AML-193 (cell line): ENCODE data around the gene TFF1.

ENCODE experiments used
- DNase-seq, 2 experiments: peaks; one replicate each; lab custom pipeline; 2025; lab: John Stamatoyannopoulos, UW

TFF1 gene

GRCh38 chr21:42382915-42383314, 16.6 kb upstream of the TFF1 start:
- DNase-seq = no peak

DNA sequence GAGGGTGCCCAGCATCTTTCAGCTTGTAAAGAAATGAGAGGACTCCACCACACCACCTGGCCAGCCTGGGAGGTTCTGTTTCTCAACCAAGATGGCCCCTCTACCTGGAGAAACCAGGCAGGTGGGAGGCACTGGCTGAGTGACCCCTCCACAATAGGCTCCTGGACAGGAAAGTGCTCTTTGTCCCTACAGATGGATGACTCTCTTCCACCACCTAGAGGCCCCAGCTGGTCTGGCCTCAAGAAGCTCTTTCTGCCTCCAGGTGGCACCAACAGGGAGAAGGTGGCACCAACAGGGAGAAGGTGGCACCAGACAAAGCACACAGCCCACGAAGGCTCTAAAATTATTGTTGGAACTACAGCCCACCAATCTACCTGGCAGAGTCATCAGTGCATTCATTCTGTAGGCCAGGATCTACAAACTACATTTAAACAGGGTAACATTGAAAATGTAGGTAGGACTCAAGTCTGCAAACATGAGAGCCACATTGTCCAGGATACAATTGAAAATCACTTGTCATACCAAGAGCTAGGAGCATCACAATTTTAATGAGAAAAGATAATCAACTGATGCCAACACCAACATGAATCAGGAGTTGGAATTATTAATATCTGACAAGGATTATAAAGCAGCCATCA, 15.1 kb upstream of the TFF1 start:
- DNase-seq = peak; percentile 55 to 64

DNA sequence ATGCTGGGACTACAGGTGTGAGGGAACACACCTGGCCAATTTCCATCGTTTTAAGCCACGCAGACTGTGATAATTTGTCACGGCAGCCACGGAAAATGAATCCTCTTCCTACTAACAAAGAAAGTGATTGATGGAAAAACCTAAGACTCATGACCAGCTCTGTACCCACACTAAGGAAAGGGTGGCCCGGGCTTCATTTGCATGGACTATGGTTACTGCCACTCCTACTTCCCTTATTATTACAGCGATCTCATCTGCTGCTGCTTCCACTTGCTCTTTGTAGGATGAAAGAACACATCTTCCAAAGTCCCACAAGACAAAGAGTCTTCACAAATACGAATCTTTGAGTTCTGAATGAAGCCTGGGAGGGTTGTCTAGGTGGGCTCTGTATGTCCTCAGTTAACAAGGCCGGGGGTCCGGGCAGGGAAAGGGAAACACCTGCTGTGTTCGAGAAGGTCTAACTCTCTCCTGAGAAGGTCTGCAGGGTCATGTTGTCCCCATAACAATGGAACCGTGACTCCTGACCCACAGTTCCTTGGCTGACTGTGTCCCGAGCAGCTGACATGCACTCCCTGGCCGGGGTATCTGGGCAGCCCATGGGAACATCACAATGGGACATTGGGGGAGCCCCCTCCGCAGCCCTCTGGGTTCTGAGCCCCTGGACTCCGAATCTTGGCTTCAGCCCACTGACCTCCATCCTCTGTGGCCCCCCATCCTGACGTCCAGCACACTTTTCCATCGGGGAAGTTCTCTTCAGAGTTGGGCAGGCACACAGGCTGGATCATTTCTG, 13.3 kb upstream of the TFF1 start:
- DNase-seq = peak in 1 of 2 experiments; percentile 5

- no peak for DNase-seq
These were observed 12.1 kb upstream of the TFF1 start for GRCh38 chr21:42378418-42378817.

- no peak for DNase-seq
These were observed 11.6 kb upstream of the TFF1 start for GRCh38 chr21:42377951-42378340.

- DNase-seq = no peak
These were observed 11.0 kb upstream of the TFF1 start for GRCh38 chr21:42377211-42377950.

- DNase-seq = peak; percentile 2 to 8
These were observed 10.1 kb upstream of the TFF1 start for GRCh38 chr21:42376338-42376982.

- DNase-seq = no peak
These were observed 9.6 kb upstream of the TFF1 start for GRCh38 chr21:42375966-42376337.

DNA sequence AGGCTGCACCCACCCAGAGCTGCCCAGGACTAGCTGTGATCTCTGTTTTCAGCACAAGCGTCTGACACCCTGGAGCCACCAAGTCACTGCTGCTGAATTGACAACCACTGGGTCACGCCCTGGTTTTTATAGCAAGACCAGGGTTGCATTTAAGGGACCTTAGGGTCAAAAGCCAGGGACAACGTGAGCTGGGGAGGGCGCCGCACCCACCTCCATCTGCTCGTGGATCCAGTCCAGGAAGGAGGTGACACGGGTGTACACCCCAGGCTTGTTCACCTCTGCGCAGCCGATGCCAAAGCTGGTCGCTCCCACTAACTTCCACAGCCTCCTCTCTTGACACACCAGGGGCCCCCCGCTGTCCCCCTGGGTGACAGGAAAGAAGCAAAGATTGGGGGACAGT, 9.2 kb upstream of the TFF1 start:
- DNase-seq = no peak

- DNase-seq = no peak
These were observed 8.6 kb upstream of the TFF1 start for GRCh38 chr21:42374864-42375499.

DNA sequence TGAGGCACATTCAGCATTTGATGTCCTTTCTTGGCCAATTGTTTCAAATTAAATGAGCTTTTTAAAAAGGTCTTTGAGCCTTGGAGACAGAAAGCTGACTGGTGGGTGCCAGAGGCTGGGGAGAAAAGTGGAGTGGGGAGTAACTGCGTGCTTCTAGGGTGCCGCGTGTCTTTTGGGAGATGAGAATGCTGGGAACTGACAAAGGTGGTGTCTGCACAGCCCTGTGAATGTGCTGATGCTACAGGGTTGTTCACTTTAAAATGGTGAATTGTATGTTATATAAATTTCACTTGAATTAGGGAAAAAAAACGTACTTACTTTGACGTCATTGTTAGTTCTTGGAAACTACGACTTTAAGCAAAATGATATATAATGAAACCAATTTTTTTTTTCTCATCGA, 8.1 kb upstream of the TFF1 start:
- DNase-seq = no peak

GRCh38 chr21:42373908-42374455, 7.6 kb upstream of the TFF1 start:
- DNase-seq = no peak

DNA sequence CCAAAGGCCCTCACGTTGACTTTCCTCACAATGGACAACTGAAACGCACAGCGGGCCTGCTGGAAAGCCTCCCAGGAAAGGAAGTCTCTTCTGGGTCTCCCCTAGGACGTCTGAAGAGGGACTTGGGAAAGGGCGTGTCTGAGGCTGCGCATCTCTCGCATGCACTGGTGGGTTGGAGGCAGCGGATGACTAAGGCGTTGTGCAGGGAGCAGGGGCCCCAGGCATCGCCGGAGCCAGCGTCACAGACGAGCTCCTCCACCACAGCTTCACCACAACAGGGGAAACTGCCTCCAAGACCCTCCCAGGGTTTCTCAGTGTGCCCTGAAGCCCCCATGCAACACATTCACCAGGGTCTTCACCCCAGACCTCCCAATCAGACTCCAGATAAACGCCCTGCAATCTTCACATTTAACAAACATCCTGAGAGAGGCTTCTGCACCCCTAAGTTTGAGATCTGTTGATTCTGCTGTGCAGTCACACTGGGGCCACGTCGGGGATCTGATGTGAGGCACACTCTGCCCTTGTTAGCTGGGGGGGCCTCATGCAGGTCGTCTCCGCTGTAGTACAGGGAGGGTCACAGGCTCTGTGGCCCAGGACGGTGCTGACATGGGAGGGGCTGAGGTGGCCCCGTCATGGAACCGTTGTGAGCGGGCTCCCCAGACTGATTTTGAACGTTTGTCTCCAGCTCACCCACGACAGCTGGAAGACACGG, 7.0 kb upstream of the TFF1 start:
- no peak for DNase-seq

DNA sequence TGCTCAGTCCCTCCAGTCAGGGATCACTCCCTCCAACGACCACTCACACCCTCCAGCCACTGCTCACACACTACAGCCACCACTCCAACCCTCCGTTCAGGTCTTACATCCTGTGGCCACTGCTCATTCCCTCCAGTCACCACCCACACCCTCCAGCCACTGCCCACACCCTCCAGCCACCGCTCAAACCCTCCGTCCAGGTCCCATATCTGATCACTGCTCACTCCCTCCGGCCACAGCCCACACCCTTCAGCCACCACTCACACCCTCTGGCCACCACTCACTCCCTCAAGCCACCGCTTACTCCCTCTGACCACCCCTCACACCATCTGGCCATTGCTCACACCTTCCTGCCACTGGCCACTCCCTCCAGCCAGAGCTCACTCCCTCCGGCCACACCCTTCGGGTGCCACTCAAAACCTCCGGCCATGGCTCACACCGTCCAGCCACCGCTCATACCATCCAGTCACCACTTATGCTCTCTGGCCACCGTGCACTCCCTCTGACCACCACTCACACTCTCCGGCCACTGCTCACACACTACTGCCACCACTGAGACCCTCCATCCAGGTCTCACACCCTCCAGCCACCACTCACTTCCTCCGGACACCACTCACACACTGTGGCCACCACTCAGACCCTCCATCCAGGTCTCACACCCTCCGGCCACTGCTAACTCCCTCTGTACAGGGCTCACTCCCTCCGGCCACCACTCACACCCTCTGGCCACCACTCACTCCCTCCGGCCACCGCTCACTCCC, 4.7 kb upstream of the TFF1 start:
- DNase-seq = no peak

DNA sequence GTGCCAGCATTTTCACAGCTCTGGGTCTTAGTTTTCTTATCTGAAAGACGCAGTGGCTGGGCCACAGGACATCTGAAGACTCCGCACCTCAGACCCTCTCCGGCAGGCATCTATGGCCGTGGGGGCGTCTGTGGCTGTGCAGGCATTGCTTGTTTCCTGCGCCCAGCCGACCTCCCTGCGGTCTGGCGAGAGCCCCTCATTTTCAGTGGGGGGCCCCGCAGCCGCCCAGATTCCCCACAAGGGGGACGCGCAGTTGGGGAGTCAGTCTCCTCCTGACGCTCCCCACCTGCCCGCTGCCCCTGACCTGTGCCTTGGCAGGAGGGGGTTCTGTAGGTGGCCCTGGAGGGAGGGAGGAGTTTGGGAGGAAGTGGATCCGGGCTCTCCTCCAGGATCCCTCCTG, 3.5 kb upstream of the TFF1 start:
- no peak for DNase-seq

GRCh38 chr21:42367367-42368165, 1.2 kb upstream of the TFF1 start:
- no peak for DNase-seq

DNA sequence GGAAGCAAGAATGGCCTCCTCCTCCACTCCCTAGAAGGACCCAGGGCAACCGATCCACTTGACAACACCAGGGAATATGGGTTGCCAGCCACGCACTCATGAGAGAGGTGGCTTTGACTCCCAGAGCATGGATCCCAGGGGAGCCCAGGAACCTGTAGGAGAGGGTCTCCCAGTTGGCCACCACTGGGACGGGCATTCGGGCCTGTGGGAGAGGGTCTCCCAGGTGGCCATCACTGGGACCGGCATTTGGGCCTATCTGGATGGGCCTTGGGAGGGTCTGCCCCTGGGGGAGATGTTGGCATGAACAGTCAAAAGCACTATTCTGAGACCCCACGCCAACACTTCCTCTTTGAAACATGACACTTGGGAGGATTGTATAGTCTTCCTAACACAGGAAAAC, 565 bp downstream of the TFF1 start:
- DNase-seq = no peak

GRCh38 chr21:42364304-42364865, 1.9 kb downstream of the TFF1 start:
- no peak for DNase-seq

- DNase-seq = no peak
These were observed 3.0 kb downstream of the TFF1 start for GRCh38 chr21:42363312-42363711.
